WTC11 (cell line): ENCODE measurements around the gene NXPH4.

ENCODE experiments used
- CTCF ChIP-seq: fragments of 200-600 bp; IDR thresholded peaks from 2 replicates; pipeline ENCODE4 v1.8.0; 2022; ENCODE audit warnings: antibody characterized with exemption
- TEAD4 ChIP-seq: sonication (generic); formaldehyde crosslinking; IDR thresholded peaks from 2 replicates; pipeline ENCODE4 v1.8.0; 2022; ENCODE audit warnings: mild to moderate bottlenecking, missing genetic modification reagents

GRCh38 chr12:57260366-57260765 lies 43.8 kb downstream of the NXPH4 start:
- TF ChIP-seq TEAD4 (CRISPR knock-in tag), result no peak
- TF ChIP-seq CTCF, result no peak
